GM23338 (cell line): ENCODE measurements around the gene MPZL1. TPM values are rescaled to one million over a fixed set of nuclear protein-coding genes. Genes with fewer than 3 reads are reported as not detected.

Source experiments
- ATAC-seq: fragments of 200-7000 bp; cut with Tn5 transposase; 3 replicates; pipeline ENCODE4 v1.9.1; 2020
- DNase-seq: peaks from one replicate; pipeline ENCODE4 v3.0.0-alpha.2; 2015; ENCODE audit warnings: low spot score
- H2AFZ ChIP-seq: fragments of 200-600 bp; sonication (generic); 2 replicates; pipeline ENCODE4 v1.8.0; 2016; ENCODE audit warnings: antibody characterized with exemption, mild to moderate bottlenecking, moderate library complexity
- H3F3A ChIP-seq: fragments of 200-600 bp; sonication (generic); replicated peaks from 2 replicates; pipeline ENCODE4 v1.8.0; 2017; ENCODE audit warnings: antibody characterized with exemption, mixed run types, low read depth
- H3K27ac ChIP-seq: fragments of 200-600 bp; sonication (generic); 2 replicates; pipeline ENCODE4 v1.6.1; 2016; ENCODE audit warnings: low read depth
- H3K27me3 ChIP-seq: fragments of 200-600 bp; sonication (generic); 2 replicates; pipeline ENCODE4 v1.8.0; 2016; ENCODE audit warnings: mild to moderate bottlenecking, mixed run types, moderate library complexity; ENCODE audit not compliant: insufficient read depth
- H3K36me3 ChIP-seq: fragments of 200-600 bp; sonication (generic); 2 replicates; pipeline ENCODE4 v1.8.0; 2016; ENCODE audit warnings: mild to moderate bottlenecking; ENCODE audit not compliant: insufficient read depth
- H3K4me1 ChIP-seq: fragments of 200-600 bp; sonication (generic); 2 replicates; pipeline ENCODE4 v1.8.0; 2016; ENCODE audit warnings: mild to moderate bottlenecking, moderate library complexity; ENCODE audit not compliant: insufficient read depth
- H3K4me2 ChIP-seq: fragments of 200-600 bp; sonication (generic); 2 replicates; pipeline ENCODE4 v1.7.1; 2017; ENCODE audit warnings: mixed run types
- H3K4me3 ChIP-seq: fragments of 200-600 bp; sonication (generic); 2 replicates; pipeline ENCODE4 v1.6.1; 2016; ENCODE audit warnings: mixed run types
- H3K79me2 ChIP-seq: fragments of 200-600 bp; sonication (generic); replicated peaks from 2 replicates; pipeline ENCODE4 v1.8.0; 2017; ENCODE audit warnings: mild to moderate bottlenecking; ENCODE audit not compliant: insufficient read depth
- H3K9me2 ChIP-seq: fragments of 200-600 bp; sonication (generic); 2 replicates; pipeline ENCODE4 v1.8.0; 2017; ENCODE audit not compliant: insufficient read depth
- H4K20me1 ChIP-seq: fragments of 200-600 bp; sonication (generic); replicated peaks from 2 replicates; pipeline ENCODE4 v1.8.0; 2017; ENCODE audit warnings: mild to moderate bottlenecking; ENCODE audit not compliant: insufficient read depth
- H3K27ac Mint-ChIP-seq: 2 replicates; pipeline ENCODE4 v1.8.0; 2020; ENCODE audit warnings: inconsistent platforms, mild to moderate bottlenecking, moderate library complexity, mixed read lengths
- H3K27me3 Mint-ChIP-seq: 3 replicates; pipeline ENCODE4 v1.8.0; 2022; ENCODE audit warnings: low read depth, mild to moderate bottlenecking, moderate library complexity, mixed read lengths, inconsistent platforms; ENCODE audit not compliant: insufficient read depth, poor library complexity
- H3K36me3 Mint-ChIP-seq: 3 replicates; pipeline ENCODE4 v1.8.0; 2021; ENCODE audit warnings: low read depth, mild to moderate bottlenecking, inconsistent platforms, moderate library complexity, mixed read lengths
- H3K4me1 Mint-ChIP-seq: 3 replicates; pipeline ENCODE4 v1.8.0; 2020; ENCODE audit warnings: mild to moderate bottlenecking, inconsistent platforms, mixed read lengths
- H3K4me3 Mint-ChIP-seq: 3 replicates; pipeline ENCODE4 v1.8.0; 2021; ENCODE audit warnings: moderate library complexity, mild to moderate bottlenecking, inconsistent platforms, mixed read lengths
- H3K9me3 Mint-ChIP-seq: 3 replicates; pipeline ENCODE4 v1.8.0; 2020; ENCODE audit warnings: moderate library complexity, mild to moderate bottlenecking, inconsistent platforms, mixed read lengths
- CREB1 ChIP-seq: fragments of 250-450 bp; sonication (Bioruptor Pico); IDR thresholded peaks from 2 replicates; pipeline ENCODE4 v1.5.0; 2020; ENCODE audit warnings: low read depth, mild to moderate bottlenecking, moderate library complexity
- EZH2 ChIP-seq: fragments of 200-600 bp; sonication (generic); IDR thresholded peaks from one replicate; pipeline ENCODE4 v1.8.0; 2017; ENCODE audit warnings: antibody characterized with exemption, mild to moderate bottlenecking, low read depth; ENCODE audit not compliant: unreplicated experiment
- EZH2phosphoT487 ChIP-seq: fragments of 200-600 bp; sonication (generic); IDR thresholded peaks from one replicate; pipeline ENCODE4 v1.8.1; 2018; ENCODE audit warnings: antibody characterized with exemption; ENCODE audit not compliant: unreplicated experiment
- JUNB ChIP-seq: IDR thresholded peaks from one replicate; pipeline ENCODE4 v1.6.1; 2016; ENCODE audit warnings: antibody characterized with exemption; ENCODE audit not compliant: unreplicated experiment
- NANOG ChIP-seq: IDR thresholded peaks from 2 replicates; pipeline ENCODE4 v1.6.1; 2016; ENCODE audit warnings: antibody characterized with exemption, borderline replicate concordance
- POLR2AphosphoS5 ChIP-seq: IDR thresholded peaks from 2 replicates; pipeline ENCODE4 v1.6.1; 2016; ENCODE audit warnings: antibody characterized with exemption, low read depth
- STAT1 ChIP-seq: IDR thresholded peaks from one replicate; pipeline ENCODE4 v1.6.1; 2016; ENCODE audit warnings: antibody characterized with exemption; ENCODE audit not compliant: unreplicated experiment
- ZNF114 ChIP-seq: fragments of 250-450 bp; sonication (Bioruptor Pico); IDR thresholded peaks from 2 replicates; pipeline ENCODE4 v1.5.0; 2020; ENCODE audit warnings: mild to moderate bottlenecking, moderate library complexity
- ZNF331 ChIP-seq: fragments of 250-450 bp; sonication (Bioruptor Pico); IDR thresholded peaks from 2 replicates; pipeline ENCODE4 v1.5.0; 2020; ENCODE audit warnings: low read depth, mild to moderate bottlenecking, moderate library complexity
- polyA plus RNA-seq: library from polyadenylated mRNA; unstranded; fragments of >200 nt; fragmentation: Nextera tagmentation; extraction: Ambion mirVana; gene quantifications from 2 replicates; pipeline ENCODE4 v1.2.1, GENCODE V29; 2016
- total RNA-seq: library from RNA; depleted of rRNA; stranded (reverse); fragments of >200 nt; shearing (Covaris generic); gene quantifications from 2 replicates; pipeline ENCODE4 v1.2.3, GENCODE V29; 2014
- TF ChIP-seq, protein P1 (sequence below): IDR thresholded peaks from one replicate; pipeline ENCODE4 v1.6.1; 2018; ENCODE audit warnings: antibody characterized with exemption; ENCODE audit not compliant: unreplicated experiment
- TF ChIP-seq, protein P2 (sequence below): IDR thresholded peaks from 2 replicates; pipeline ENCODE4 v1.6.1; 2016; ENCODE audit warnings: antibody characterized with exemption
- TF ChIP-seq, protein P3 (sequence below): fragments of 250-450 bp; sonication (Bioruptor Pico); IDR thresholded peaks from 2 replicates; pipeline ENCODE4 v1.5.0; 2020; ENCODE audit warnings: mild to moderate bottlenecking, moderate library complexity
- TF ChIP-seq, protein P4 (sequence below), 2 experiments: fragments of 200-600 bp in 1 of 2; sonication (generic) in 1 of 2; conservative IDR thresholded peaks; 2 replicates each; pipeline versions ENCODE4 v1.5.1 to v1.6.1; 2016 to 2017; ENCODE audit warnings: antibody characterized with exemption in 2 of 2, low read depth in 2 of 2, mild to moderate bottlenecking in 2 of 2, moderate library complexity in 1 of 2

Gene MPZL1
- total and polyA plus RNA-seq, 2 experiments from 2014 or later: 35.1 to 85.1 TPM

DNA sequence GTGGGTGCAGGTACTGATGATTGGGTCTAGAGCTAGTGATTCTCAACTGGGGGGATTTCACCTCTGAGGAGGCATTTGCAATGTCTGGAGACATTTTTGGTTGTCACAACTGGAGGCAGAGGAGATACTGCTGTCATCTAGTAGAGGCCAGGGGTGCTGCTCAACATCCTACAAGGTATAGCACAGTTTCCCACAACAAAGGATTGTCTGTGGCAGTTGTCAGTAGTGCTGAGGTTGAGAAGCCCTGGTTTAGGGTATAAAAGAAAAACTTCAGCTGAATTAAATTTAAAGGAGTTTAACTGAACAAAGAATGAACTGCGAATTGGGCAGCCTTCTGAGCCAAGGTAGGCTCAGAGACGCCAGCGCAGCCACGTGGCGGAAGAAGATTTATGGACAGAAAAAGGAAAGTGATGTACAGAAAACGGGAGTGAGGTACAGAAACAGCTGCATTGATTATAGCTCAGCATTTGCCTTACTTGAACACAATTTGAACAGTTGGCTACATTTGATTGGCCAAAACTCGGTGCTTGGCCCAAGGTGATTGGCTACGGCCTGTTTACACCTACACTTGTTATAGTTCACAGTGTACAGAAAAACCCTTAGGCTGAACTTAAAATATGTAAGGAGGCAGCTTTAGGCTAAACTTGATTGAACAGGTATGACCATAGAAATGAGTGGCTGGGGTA, 40.4 kb downstream of the MPZL1 start:
- Histone ChIP-seq H3K27me3 (0 out of 2 replicates have a peak, but pooled peaks cover 4% of the 10 kb centered on the region), H3F3A (no peaks in the 10 kb centered on the region), H3K27ac (no peak overlapping the region), H4K20me1 (peaks cover 47% of the 10 kb centered on the region), H3K9me2 (peaks cover 3% of the 10 kb centered on the region; the same call in 1 of the 2 replicates), H3K4me2 (no peak overlapping the region), H3K36me3 (peaks cover 4% of the 10 kb centered on the region; the same call in 1 of the 2 replicates), H3K79me2 (peaks cover 73% of the 10 kb centered on the region), H3K4me1 (peaks cover 25% of the 10 kb centered on the region), H3K4me3 (no peak overlapping the region), H2AFZ (no peak overlapping the region)
- Mint-ChIP-seq H3K27ac (no peak overlapping the region), H3K4me1 (peaks cover 27% of the 10 kb centered on the region), H3K36me3 (peaks cover 4% of the 10 kb centered on the region; the same call in 2 of the 3 replicates), H3K4me3 (no peak overlapping the region), H3K27me3 (peaks cover 2% of the 10 kb centered on the region), H3K9me3 (no peaks in the 10 kb centered on the region)
- DNase-seq (no peak), ATAC-seq (no peak)
- TF ChIP-seq, protein P1, sequence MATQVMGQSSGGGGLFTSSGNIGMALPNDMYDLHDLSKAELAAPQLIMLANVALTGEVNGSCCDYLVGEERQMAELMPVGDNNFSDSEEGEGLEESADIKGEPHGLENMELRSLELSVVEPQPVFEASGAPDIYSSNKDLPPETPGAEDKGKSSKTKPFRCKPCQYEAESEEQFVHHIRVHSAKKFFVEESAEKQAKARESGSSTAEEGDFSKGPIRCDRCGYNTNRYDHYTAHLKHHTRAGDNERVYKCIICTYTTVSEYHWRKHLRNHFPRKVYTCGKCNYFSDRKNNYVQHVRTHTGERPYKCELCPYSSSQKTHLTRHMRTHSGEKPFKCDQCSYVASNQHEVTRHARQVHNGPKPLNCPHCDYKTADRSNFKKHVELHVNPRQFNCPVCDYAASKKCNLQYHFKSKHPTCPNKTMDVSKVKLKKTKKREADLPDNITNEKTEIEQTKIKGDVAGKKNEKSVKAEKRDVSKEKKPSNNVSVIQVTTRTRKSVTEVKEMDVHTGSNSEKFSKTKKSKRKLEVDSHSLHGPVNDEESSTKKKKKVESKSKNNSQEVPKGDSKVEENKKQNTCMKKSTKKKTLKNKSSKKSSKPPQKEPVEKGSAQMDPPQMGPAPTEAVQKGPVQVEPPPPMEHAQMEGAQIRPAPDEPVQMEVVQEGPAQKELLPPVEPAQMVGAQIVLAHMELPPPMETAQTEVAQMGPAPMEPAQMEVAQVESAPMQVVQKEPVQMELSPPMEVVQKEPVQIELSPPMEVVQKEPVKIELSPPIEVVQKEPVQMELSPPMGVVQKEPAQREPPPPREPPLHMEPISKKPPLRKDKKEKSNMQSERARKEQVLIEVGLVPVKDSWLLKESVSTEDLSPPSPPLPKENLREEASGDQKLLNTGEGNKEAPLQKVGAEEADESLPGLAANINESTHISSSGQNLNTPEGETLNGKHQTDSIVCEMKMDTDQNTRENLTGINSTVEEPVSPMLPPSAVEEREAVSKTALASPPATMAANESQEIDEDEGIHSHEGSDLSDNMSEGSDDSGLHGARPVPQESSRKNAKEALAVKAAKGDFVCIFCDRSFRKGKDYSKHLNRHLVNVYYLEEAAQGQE: no peak
- no peak for TF ChIP-seq CREB1 (CRISPR knock-in tag)
- TF ChIP-seq NANOG: no peak
- no peak for TF ChIP-seq ZNF331 (CRISPR knock-in tag)
- TF ChIP-seq POLR2AphosphoS5: no peak
- TF ChIP-seq, protein P2, sequence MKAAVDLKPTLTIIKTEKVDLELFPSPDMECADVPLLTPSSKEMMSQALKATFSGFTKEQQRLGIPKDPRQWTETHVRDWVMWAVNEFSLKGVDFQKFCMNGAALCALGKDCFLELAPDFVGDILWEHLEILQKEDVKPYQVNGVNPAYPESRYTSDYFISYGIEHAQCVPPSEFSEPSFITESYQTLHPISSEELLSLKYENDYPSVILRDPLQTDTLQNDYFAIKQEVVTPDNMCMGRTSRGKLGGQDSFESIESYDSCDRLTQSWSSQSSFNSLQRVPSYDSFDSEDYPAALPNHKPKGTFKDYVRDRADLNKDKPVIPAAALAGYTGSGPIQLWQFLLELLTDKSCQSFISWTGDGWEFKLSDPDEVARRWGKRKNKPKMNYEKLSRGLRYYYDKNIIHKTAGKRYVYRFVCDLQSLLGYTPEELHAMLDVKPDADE: no peak
- TF ChIP-seq, protein P3, sequence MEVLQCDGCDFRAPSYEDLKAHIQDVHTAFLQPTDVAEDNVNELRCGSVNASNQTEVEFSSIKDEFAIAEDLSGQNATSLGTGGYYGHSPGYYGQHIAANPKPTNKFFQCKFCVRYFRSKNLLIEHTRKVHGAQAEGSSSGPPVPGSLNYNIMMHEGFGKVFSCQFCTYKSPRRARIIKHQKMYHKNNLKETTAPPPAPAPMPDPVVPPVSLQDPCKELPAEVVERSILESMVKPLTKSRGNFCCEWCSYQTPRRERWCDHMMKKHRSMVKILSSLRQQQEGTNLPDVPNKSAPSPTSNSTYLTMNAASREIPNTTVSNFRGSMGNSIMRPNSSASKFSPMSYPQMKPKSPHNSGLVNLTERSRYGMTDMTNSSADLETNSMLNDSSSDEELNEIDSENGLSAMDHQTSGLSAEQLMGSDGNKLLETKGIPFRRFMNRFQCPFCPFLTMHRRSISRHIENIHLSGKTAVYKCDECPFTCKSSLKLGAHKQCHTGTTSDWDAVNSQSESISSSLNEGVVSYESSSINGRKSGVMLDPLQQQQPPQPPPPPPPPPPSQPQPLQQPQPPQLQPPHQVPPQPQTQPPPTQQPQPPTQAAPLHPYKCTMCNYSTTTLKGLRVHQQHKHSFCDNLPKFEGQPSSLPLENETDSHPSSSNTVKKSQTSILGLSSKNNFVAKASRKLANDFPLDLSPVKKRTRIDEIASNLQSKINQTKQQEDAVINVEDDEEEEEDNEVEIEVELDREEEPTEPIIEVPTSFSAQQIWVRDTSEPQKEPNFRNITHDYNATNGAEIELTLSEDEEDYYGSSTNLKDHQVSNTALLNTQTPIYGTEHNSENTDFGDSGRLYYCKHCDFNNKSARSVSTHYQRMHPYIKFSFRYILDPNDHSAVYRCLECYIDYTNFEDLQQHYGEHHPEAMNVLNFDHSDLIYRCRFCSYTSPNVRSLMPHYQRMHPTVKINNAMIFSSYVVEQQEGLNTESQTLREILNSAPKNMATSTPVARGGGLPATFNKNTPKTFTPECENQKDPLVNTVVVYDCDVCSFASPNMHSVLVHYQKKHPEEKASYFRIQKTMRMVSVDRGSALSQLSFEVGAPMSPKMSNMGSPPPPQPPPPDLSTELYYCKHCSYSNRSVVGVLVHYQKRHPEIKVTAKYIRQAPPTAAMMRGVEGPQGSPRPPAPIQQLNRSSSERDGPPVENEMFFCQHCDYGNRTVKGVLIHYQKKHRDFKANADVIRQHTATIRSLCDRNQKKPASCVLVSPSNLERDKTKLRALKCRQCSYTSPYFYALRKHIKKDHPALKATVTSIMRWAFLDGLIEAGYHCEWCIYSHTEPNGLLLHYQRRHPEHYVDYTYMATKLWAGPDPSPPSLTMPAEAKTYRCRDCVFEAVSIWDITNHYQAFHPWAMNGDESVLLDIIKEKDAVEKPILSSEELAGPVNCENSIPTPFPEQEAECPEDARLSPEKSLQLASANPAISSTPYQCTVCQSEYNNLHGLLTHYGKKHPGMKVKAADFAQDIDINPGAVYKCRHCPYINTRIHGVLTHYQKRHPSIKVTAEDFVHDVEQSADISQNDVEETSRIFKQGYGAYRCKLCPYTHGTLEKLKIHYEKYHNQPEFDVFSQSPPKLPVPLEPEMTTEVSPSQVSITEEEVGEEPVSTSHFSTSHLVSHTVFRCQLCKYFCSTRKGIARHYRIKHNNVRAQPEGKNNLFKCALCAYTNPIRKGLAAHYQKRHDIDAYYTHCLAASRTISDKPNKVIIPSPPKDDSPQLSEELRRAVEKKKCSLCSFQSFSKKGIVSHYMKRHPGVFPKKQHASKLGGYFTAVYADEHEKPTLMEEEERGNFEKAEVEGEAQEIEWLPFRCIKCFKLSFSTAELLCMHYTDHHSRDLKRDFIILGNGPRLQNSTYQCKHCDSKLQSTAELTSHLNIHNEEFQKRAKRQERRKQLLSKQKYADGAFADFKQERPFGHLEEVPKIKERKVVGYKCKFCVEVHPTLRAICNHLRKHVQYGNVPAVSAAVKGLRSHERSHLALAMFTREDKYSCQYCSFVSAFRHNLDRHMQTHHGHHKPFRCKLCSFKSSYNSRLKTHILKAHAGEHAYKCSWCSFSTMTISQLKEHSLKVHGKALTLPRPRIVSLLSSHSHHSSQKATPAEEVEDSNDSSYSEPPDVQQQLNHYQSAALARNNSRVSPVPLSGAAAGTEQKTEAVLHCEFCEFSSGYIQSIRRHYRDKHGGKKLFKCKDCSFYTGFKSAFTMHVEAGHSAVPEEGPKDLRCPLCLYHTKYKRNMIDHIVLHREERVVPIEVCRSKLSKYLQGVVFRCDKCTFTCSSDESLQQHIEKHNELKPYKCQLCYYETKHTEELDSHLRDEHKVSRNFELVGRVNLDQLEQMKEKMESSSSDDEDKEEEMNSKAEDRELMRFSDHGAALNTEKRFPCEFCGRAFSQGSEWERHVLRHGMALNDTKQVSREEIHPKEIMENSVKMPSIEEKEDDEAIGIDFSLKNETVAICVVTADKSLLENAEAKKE: no peak
- no peak for TF ChIP-seq EZH2
- TF ChIP-seq ZNF114 (CRISPR knock-in tag): no peak
- TF ChIP-seq, protein P4, sequence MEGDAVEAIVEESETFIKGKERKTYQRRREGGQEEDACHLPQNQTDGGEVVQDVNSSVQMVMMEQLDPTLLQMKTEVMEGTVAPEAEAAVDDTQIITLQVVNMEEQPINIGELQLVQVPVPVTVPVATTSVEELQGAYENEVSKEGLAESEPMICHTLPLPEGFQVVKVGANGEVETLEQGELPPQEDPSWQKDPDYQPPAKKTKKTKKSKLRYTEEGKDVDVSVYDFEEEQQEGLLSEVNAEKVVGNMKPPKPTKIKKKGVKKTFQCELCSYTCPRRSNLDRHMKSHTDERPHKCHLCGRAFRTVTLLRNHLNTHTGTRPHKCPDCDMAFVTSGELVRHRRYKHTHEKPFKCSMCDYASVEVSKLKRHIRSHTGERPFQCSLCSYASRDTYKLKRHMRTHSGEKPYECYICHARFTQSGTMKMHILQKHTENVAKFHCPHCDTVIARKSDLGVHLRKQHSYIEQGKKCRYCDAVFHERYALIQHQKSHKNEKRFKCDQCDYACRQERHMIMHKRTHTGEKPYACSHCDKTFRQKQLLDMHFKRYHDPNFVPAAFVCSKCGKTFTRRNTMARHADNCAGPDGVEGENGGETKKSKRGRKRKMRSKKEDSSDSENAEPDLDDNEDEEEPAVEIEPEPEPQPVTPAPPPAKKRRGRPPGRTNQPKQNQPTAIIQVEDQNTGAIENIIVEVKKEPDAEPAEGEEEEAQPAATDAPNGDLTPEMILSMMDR (conservative IDR thresholded peaks at IDR 0.05; ENCODE audit: low read depth in 2 of 2): no peak
- no peak for TF ChIP-seq JUNB
- no peak for TF ChIP-seq EZH2phosphoT487
- TF ChIP-seq STAT1: no peak
